Right ventricle myocardium inferior (tissue), 1 donor: Measurements from ENCODE around the gene HIP1R. TPM values are rescaled to one million over a fixed set of nuclear protein-coding genes. Genes with fewer than 3 reads are reported as not detected.
A peak's percentile ranks its signal among the peaks of the same experiment; 100 is the strongest.
"Not testable (repeated sequence)": the region's sequence is repeated elsewhere in the genome, so short reads cannot be mapped to it uniquely, and the experiment has no call there.

Source experiments
- ATAC-seq: fragments of 200-7000 bp; cut with Tn5 transposase; one replicate; pipeline ENCODE4 v1.9.1; 2020; ENCODE audit warnings: mild to moderate bottlenecking, moderate library complexity
- DNase-seq: peaks from one replicate; pipeline ENCODE4 v3.0.0; 2021; ENCODE audit errors: missing footprints
- intact Hi-C: fragments of 100-400 bp; cut with DNase I; formaldehyde crosslinking; loops from one replicate; pipeline ENCODE4 v1.11.0; 2022
- long read RNA-seq: library from polyadenylated mRNA; unstranded; transcript quantifications from one replicate; pipeline ENCODE4 v2.0.0, GENCODE V29; 2021
- total RNA-seq: library from RNA; stranded (reverse); fragmentation: NEBNext Ultra II Directional; extraction: Animal tissue kit (Norgen Biotek cat#: 25700); gene quantifications from one replicate; pipeline ENCODE4 v1.2.1, GENCODE V29; 2021
- donor health status: DM: no; HTN: yes; CAD: no; lungs with severe emphysema.

HIP1R gene, protein sequence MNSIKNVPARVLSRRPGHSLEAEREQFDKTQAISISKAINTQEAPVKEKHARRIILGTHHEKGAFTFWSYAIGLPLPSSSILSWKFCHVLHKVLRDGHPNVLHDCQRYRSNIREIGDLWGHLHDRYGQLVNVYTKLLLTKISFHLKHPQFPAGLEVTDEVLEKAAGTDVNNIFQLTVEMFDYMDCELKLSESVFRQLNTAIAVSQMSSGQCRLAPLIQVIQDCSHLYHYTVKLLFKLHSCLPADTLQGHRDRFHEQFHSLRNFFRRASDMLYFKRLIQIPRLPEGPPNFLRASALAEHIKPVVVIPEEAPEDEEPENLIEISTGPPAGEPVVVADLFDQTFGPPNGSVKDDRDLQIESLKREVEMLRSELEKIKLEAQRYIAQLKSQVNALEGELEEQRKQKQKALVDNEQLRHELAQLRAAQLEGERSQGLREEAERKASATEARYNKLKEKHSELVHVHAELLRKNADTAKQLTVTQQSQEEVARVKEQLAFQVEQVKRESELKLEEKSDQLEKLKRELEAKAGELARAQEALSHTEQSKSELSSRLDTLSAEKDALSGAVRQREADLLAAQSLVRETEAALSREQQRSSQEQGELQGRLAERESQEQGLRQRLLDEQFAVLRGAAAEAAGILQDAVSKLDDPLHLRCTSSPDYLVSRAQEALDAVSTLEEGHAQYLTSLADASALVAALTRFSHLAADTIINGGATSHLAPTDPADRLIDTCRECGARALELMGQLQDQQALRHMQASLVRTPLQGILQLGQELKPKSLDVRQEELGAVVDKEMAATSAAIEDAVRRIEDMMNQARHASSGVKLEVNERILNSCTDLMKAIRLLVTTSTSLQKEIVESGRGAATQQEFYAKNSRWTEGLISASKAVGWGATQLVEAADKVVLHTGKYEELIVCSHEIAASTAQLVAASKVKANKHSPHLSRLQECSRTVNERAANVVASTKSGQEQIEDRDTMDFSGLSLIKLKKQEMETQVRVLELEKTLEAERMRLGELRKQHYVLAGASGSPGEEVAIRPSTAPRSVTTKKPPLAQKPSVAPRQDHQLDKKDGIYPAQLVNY
- total RNA-seq, result 17.6 TPM
- long read RNA-seq, full-length matches to known transcripts, result 13 of 18 reads
- long read RNA-seq, partial matches to known transcripts, result 1 of 18 reads
- long read RNA-seq, other reads (novel, unspliced or antisense), result 4 of 18 reads

DNA sequence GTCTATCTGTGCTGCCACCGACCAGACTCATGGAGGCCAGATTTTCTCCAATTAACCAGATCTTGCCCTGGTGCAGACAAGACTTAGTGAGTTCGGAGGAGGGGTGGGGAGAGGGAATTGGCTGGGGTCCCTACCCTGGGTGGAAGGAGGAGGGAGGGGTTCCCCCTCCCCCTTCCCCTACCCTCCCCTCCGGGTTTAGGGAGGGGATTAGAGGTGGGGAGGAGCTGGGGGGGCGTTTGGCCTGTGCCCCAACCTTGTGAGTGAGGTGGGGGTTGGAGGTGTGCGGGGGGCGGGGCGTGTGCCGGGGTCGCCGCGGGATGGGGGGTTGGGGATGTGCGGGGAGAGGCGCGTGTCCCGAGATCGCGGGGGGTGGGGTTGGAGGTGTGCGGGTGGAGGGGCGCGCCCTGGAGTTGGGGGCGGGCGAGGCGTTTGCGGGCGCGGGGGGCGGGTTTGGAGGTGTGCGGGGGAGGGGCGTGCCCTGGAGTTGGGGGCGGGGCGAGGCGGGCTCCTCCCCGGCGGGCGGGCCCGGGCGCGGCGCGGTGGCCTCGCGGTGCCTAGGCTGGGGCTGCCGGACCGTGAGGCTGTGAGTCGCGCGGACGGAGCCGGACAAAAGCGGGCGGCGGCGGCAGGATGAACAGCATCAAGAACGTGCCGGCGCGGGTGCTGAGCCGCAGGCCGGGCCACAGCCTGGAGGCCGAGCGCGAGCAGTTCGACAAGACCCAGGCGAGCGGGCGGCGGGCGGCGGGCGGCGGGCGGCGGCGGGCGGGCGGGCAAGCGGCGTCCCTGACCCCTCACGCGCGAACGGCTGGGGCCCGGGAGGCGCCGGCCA, at the start of gene HIP1R:
HIP1R (plus strand) TSS at position 537 of the 829 bp plus-strand sequence; CDS start at position 631, 94 bp downstream.
- DNase-seq (no peak), ATAC-seq (peak; percentile 49)
- intact Hi-C loops, result loop anchor here (5.0 kb wide), 1 partner anchor 43 kb away; no protein-coding TSS in a partner anchor

DNA sequence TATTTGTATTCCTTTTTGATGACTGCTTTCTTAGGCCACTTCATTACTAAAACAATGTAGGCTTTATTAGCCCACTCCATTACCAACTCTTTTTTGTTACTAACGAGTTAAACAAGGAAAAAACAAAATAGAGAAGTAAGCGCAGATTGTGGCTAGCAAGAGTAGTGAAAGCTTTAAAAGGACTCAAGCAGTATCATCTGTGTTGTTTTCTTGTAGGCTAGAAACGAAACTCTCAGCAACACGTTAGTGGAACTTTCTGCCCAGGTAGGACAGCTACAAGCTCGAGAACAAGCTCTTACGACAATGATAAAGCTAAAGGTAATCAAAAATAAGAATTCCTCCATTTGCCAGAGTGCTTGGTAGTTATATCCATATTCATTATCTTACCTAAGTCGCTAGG, 49.8 kb upstream of the HIP1R start:
- no peak for ATAC-seq
- intact Hi-C loops, result no loop called here

DNA sequence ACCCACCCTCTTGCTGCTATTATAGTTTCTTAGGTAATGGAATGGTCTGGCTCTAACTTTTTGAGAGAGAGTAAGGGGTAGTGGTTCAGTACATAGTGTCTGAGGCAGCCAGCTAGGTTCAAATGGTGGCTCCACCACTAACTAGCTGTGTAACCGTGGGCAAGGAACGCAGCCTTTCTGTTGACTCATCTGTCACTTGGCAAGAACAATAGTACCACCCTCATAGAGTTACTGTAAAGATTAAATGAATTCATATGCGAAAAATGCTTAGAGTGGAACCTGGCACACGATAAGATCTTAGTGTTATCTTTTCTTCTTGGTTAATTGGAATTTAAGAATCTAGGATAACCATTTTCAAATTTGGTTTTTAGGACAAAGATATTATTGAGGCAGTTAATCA, 46.9 kb upstream of the HIP1R start:
- intact Hi-C loops, result no loop called here
- DNase-seq (no peak), ATAC-seq (no peak)

More for the DNA sequence above, 49.8 kb upstream of the HIP1R start:
- DNase-seq, result no peak

DNA sequence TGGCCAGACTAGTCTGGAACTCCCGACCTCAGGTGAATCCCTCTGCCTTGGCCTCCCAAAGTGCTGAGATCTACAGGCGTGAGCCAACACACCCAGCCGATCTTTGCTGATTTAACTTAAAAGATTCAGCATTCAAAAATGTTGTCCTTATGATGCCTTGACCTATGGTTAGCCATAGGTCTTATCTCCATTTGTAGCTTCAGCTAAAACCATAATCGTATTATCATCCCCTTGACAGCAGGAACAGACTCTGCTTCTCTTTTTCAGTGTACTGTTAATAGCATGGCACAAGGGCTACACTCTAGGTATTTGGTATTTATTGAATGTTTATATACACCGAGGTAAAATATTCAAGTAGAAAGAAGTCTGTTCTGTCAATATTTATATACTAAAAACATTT, 45.6 kb upstream of the HIP1R start:
- DNase-seq (no peak), ATAC-seq (no peak)
- intact Hi-C loops, result loop anchor here (5.0 kb wide), 1 partner anchor 43 kb away; no protein-coding TSS in a partner anchor

DNA sequence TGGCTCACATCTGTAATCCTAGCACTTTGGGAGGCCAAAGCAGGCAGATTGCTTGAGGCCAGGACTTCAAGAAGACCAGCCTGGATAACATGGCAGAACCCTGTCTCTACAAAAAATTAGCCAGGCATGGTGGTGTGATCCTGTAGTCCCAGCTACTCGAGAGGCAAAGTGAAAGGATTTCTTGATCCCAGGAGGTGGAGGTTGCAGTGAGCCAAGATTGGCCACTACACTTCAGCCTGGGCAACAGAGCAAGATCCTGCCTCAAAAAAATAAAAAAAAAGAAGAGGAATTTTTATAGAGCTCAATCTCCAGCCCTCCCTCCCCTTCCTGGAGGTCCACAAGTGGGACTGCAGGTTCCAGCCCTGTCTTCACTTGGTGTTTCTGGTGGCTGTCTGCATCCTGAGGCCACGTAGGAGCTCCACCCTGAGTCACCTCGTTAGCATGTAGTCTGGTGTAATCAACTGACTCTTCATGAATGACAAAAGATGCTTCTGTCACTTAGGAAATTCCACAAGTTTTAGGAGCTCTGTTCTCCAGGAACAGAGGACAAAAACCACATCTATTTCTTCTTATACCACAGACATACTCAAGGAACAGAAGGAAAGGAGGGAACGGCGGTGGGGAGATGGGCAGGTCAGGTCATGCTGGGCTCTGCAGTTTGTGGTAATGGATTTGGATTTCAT, 44.7 kb upstream of the HIP1R start:
- DNase-seq (no peak), ATAC-seq (no peak)
- intact Hi-C loops, result loop anchor here (5.0 kb wide), 1 partner anchor 42 kb away; no protein-coding TSS in a partner anchor

GRCh38 chr12:122793685-122794106, 41.6 kb upstream of the HIP1R start:
- ATAC-seq (no peak), DNase-seq (no peak)
- intact Hi-C loops, result loop anchor here (1.0 to 5.0 kb wide), 2 partner anchors 39 to 159 kb away; no protein-coding TSS in a partner anchor

DNA sequence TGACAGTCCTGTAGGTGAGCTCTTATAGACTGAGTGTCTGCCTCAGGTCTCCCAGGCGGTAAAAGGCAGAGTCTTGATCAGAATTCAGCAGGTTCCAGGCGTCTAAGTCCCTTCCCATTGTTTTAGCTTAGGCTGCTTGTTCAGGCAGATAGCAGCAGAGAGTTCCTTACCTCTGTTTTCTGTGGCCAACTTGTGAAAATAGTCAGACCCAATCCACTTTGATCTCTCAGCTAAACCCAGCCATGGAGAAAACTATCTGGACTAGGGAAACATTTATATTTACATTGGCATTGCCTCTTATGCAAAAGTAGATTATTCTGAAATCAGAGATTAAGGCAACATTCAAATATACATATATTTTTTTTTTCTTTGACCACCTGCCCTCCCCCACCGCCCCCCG, 39.5 kb upstream of the HIP1R start:
- intact Hi-C loops, result no loop called here
- ATAC-seq, result no peak

GRCh38 chr12:122799641-122800243, 35.5 kb upstream of the HIP1R start:
- intact Hi-C loops, result no loop called here
- DNase-seq (no peak), ATAC-seq (no peak)

More for the DNA sequence above, 39.5 kb upstream of the HIP1R start:
- DNase-seq, result no peak

- intact Hi-C loops, result no loop called here
- no peak for ATAC-seq
- DNase-seq, result no peak
Measured at GRCh38 chr12:122803937-122804336, 31.3 kb upstream of the HIP1R start.

DNA sequence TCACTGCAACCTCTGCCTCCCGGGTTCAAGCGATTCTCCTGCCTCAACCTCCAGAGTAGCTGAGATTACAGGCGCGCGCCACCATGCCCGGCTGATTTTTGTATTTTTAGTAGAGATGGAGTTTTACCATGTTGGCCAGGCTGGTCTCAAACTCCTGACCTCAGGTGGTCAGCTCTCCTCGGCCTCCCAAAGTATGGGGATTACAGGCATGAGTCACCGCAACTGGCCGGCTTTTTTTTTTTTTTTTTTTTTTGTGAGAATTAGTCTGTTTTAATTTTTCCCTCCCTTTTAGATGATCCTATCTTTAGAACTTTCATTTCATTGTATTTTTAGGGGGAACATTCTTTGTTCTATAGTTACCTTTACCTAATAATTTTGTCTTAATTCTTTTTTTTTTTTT, 30.3 kb upstream of the HIP1R start:
- DNase-seq, intact Hi-C loops, ATAC-seq: not testable (repeated sequence)

- intact Hi-C loops, result no loop called here
Measured at GRCh38 chr12:122807651-122808050, 27.6 kb upstream of the HIP1R start.

GRCh38 chr12:122811777-122812176, 23.5 kb upstream of the HIP1R start:
- ATAC-seq (no peak), DNase-seq (no peak)
- intact Hi-C loops, result no loop called here

More at GRCh38 chr12:122807651-122808050, 27.6 kb upstream of the HIP1R start:
- no peak for DNase-seq
- ATAC-seq, result no peak

- intact Hi-C loops, result no loop called here
- no peak for ATAC-seq
- no peak for DNase-seq
Measured at GRCh38 chr12:122813310-122813713, 21.9 kb upstream of the HIP1R start.

DNA sequence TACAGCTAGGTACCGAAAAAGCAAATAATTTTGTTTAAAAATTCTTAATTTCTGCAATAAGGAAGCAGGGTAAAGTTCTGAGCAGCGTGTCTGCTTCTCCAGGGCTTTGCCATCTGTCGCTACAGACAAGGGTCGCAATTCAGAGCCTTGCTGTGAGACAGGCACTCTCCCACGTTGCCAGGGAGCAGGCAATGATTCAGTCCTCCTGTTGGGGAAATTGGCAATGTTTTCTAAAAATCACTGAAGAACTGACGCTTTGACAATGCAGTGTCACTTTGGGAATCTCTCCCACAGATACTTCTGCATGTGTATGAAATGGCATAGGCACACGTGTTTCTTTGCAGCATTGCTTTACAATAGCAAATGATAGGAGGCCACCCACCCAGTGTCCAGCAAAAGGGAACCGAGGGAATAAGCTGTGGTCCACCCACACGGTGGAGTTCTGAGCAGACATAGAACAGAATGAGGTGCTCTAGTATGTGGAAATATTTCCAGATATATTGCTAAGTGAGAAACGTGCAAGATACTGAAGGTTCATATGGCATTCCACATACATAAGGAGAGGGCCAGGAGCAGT, 16.0 kb upstream of the HIP1R start:
- DNase-seq, result no peak
- no peak for ATAC-seq
- intact Hi-C loops, result no loop called here

- no peak for ATAC-seq
- intact Hi-C loops, result no loop called here
- DNase-seq, result no peak
Measured at GRCh38 chr12:122820138-122820537, 15.1 kb upstream of the HIP1R start.

GRCh38 chr12:122820838-122821271, 14.4 kb upstream of the HIP1R start:
- intact Hi-C loops, result no loop called here

GRCh38 chr12:122823429-122823828, 11.8 kb upstream of the HIP1R start:
- DNase-seq, result no peak
- ATAC-seq, result no peak
- intact Hi-C loops, result no loop called here

More at GRCh38 chr12:122820838-122821271, 14.4 kb upstream of the HIP1R start:
- ATAC-seq, result no peak
- no peak for DNase-seq
